ENCODE measurements around the gene TNFAIP1. TPM values are rescaled to one million over a fixed set of nuclear protein-coding genes. Genes with fewer than 3 reads are reported as not detected.

Gene TNFAIP1
- total RNA-seq, 4 donors from 2014 or later, result 25.1 to 36.0 (median 28.2) TPM

DNA sequence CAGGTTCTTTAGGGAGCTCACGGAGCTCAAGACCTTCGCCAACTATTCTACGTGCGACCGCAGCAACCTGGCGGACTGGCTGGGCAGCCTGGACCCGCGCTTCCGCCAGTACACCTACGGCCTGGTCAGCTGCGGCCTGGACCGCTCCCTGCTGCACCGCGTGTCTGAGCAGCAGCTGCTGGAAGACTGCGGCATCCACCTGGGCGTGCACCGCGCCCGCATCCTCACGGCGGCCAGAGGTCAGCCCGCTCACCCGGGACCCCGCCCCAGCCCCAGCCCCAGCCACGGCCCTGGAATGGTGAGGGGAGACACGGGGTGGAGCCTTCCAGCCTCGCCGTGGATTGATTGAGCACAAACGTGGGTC lies 49.5 kb downstream of the TNFAIP1 start:
- H3K9me3 ChIP-seq, result no peaks in the 10 kb centered on the region
- H3K36me3 ChIP-seq, result peaks cover 0 to 61% (median 7%) of the 10 kb centered on the region in 3 donors
- WGBS, 2 donors, result 46 to 48% methylated on average over 17 to 29 of the region's 29 CpGs
- no peak for DNase-seq (ENCODE audit: low spot score in 2 of 2)
- peaks cover 0 to 8% (median 3%) of the 10 kb centered on the region in 4 donors for H3K4me1 ChIP-seq
- peak overlapping the region; percentile 3 to 53 (median 38) for H3K4me3 ChIP-seq
- TF ChIP-seq EP300 (IDR thresholded peaks at IDR 0.05), result no peak
- H3K27ac ChIP-seq, result peak overlapping the region in 1 of 4 donors; percentile 56
- H3K27me3 ChIP-seq, result no peaks in the 10 kb centered on the region

- TF ChIP-seq CTCF (IDR thresholded peaks at IDR 0.05), result no peak
- no peak for TF ChIP-seq EP300 (IDR thresholded peaks at IDR 0.05)
- TF ChIP-seq POLR2A (IDR thresholded peaks at IDR 0.05), result no peak
- no peak for DNase-seq (ENCODE audit: low spot score in 2 of 2)
- H3K27me3 ChIP-seq, result no peaks in the 10 kb centered on the region
- H3K27ac ChIP-seq, result no peak overlapping the region
- H3K4me3 ChIP-seq, result peak overlapping the region in 3 of 4 donors; percentile 28 to 53 (median 47)
- peaks cover 0 to 8% (median 3%) of the 10 kb centered on the region in 4 donors for H3K4me1 ChIP-seq
- WGBS, 2 donors, result 85 to 95% methylated on average over 8 of the region's 8 CpGs
- no peaks in the 10 kb centered on the region for H3K9me3 ChIP-seq
- H3K36me3 ChIP-seq, result peaks cover 0 to 65% (median 7%) of the 10 kb centered on the region in 3 donors
These were observed 49.8 kb downstream of the TNFAIP1 start for GRCh38 chr17:28385406-28385805.

DNA sequence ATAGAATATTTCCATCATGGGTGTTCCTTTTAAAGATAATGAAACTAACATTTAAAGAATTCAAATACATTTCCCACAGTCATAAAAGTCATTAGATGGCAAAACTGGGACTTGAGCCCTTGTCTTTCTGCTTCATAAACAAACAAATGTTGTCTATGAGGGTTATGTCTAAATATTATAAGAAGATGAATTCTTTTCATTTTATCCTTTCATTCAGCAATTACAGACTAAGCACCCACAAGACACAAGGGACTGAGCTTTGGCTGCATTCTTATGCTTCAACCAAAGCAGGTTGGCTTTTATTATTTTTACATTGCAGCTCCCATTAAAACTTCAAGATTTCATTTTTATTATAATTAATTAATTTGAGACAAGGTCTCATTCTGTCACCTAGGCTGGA lies 50.8 kb downstream of the TNFAIP1 start:
- Histone ChIP-seq H3K9me3 (no peaks in the 10 kb centered on the region), H3K4me3 (no peak overlapping the region), H3K27me3 (no peaks in the 10 kb centered on the region), H3K36me3 (peaks cover 0 to 75% (median 7%) of the 10 kb centered on the region in 3 donors), H3K27ac (no peak overlapping the region), H3K4me1 (peaks cover 0 to 3% (median under 1%) of the 10 kb centered on the region in 4 donors)
- no peak for TF ChIP-seq CTCF (IDR thresholded peaks at IDR 0.05)
- no peak for TF ChIP-seq POLR2A (IDR thresholded peaks at IDR 0.05)
- no peak for DNase-seq (ENCODE audit: low spot score in 2 of 2)

GRCh38 chr17:28388106-28388505 lies 52.5 kb downstream of the TNFAIP1 start:
- H3K36me3 ChIP-seq, result peaks cover 0 to 90% (median 7%) of the 10 kb centered on the region in 3 donors
- H3K27ac ChIP-seq, result no peak overlapping the region
- H3K27me3 ChIP-seq, result no peaks in the 10 kb centered on the region
- TF ChIP-seq CTCF (IDR thresholded peaks at IDR 0.05) (no peak), POLR2A (IDR thresholded peaks at IDR 0.05) (no peak), EP300 (IDR thresholded peaks at IDR 0.05) (no peak)
- H3K4me1 ChIP-seq, result no peaks in the 10 kb centered on the region
- H3K9me3 ChIP-seq, result no peaks in the 10 kb centered on the region
- no peak for DNase-seq (ENCODE audit: low spot score in 2 of 2)
- no peak overlapping the region for H3K4me3 ChIP-seq
- 93 to 96% methylated on average over 10 to 11 of the region's 11 CpGs for WGBS, 2 donors

DNA sequence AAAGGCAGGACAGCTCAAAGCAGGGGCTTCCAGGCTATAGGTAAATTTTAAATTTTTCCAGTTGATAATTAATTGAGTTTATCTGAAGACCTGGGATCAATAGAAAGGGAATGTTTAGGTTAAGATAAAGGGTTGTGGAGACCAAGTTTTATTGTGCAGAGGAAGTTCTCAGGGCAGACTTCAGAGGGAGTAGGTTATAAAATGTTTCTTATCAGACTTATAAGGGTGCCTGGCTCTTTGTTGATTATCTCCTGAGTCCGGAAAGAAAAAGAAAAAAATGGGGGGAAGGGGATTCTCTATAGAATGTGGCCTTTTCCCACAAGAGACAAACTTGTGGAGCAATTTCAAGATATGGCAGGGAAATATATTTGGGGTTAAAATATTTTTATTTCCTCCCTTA lies 54.6 kb downstream of the TNFAIP1 start:
- WGBS, 2 donors, result 77 to 79% methylated on average over 1 of the region's 1 CpG
- TF ChIP-seq EP300 (IDR thresholded peaks at IDR 0.05) (no peak), CTCF (IDR thresholded peaks at IDR 0.05) (no peak), POLR2A (IDR thresholded peaks at IDR 0.05) (no peak)
- H3K4me1 ChIP-seq, result no peaks in the 10 kb centered on the region
- peaks cover 0 to 89% (median 7%) of the 10 kb centered on the region in 3 donors for H3K36me3 ChIP-seq
- DNase-seq (ENCODE audit: low spot score in 2 of 2), result no peak
- H3K4me3 ChIP-seq, result no peak overlapping the region
- no peaks in the 10 kb centered on the region for H3K9me3 ChIP-seq
- no peak overlapping the region for H3K27ac ChIP-seq
- no peaks in the 10 kb centered on the region for H3K27me3 ChIP-seq

DNA sequence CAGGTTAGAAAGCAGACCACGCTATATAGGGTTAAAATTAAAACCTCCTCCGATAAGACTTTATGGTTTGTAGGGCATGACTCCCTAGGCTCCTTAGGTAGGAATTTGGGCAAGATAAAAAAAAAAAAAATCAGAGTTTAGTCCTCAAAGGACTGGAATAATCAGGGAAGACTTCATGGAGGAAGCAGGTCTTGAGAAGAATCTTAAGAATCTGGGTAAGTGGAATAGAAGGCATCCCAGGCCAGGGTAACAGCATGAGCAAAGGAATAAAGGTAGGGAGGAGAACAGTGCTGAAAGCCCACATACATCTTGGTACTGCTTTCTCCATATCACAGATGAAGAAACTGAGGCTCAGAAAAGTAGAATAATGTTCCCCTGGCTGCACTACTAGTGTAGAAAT lies 55.0 kb downstream of the TNFAIP1 start:
- no peak for TF ChIP-seq EP300 (IDR thresholded peaks at IDR 0.05)
- no peak for TF ChIP-seq CTCF (IDR thresholded peaks at IDR 0.05)
- no peak for TF ChIP-seq POLR2A (IDR thresholded peaks at IDR 0.05)
- no peak overlapping the region for H3K4me3 ChIP-seq
- no peak overlapping the region for H3K27ac ChIP-seq
- H3K9me3 ChIP-seq, result no peaks in the 10 kb centered on the region
- WGBS, 2 donors, result 88 to 89% methylated on average over 2 of the region's 2 CpGs
- no peak for DNase-seq (ENCODE audit: low spot score in 2 of 2)
- no peaks in the 10 kb centered on the region for H3K4me1 ChIP-seq
- H3K27me3 ChIP-seq, result no peaks in the 10 kb centered on the region
- H3K36me3 ChIP-seq, result peaks cover 0 to 89% (median 7%) of the 10 kb centered on the region in 3 donors
